ENCODE data around the gene ADAMTS13. TPM values are rescaled to one million over a fixed set of nuclear protein-coding genes. Genes with fewer than 3 reads are reported as not detected.

Gene ADAMTS13
- total RNA-seq, 4 donors from 2014 or later = 4.4 to 13.2 (median 5.7) TPM

- no peaks in the 10 kb centered on the region for H3K9me3 ChIP-seq
- H3K27ac ChIP-seq = peak overlapping the region; percentile 13 to 68 (median 28)
- H3K4me1 ChIP-seq = no peaks in the 10 kb centered on the region
- H3K4me3 ChIP-seq = no peak overlapping the region
- H3K27me3 ChIP-seq = peaks cover 0 to 5% of the 10 kb centered on the region in 2 donors
- no peak for DNase-seq
- no peaks in the 10 kb centered on the region for H3K36me3 ChIP-seq
- TF ChIP-seq CTCF (IDR thresholded peaks at IDR 0.05) (no peak), POLR2A (IDR thresholded peaks at IDR 0.05) (no peak)
Measured at GRCh38 chr9:133492061-133493021, 70.2 kb downstream of the ADAMTS13 start.

GRCh38 chr9:133493428-133493827 is 71.3 kb downstream of the ADAMTS13 start:
- H3K36me3 ChIP-seq = no peaks in the 10 kb centered on the region
- no peaks in the 10 kb centered on the region for H3K9me3 ChIP-seq
- peaks cover 0 to 5% of the 10 kb centered on the region in 2 donors for H3K27me3 ChIP-seq
- peaks cover 0 to under 1% (median 0%) of the 10 kb centered on the region in 4 donors for H3K4me1 ChIP-seq
- peak overlapping the region in 2 of 4 donors; percentile 30 to 68 for H3K27ac ChIP-seq
- no peak for TF ChIP-seq CTCF (IDR thresholded peaks at IDR 0.05)
- no peak for TF ChIP-seq POLR2A (IDR thresholded peaks at IDR 0.05)
- H3K4me3 ChIP-seq = no peak overlapping the region
- DNase-seq = no peak

GRCh38 chr9:133493845-133494540 is 71.8 kb downstream of the ADAMTS13 start:
- Histone ChIP-seq H3K4me1 (peaks cover 0 to 6% (median 0%) of the 10 kb centered on the region in 4 donors), H3K36me3 (no peaks in the 10 kb centered on the region), H3K27ac (no peak overlapping the region), H3K4me3 (no peak overlapping the region), H3K9me3 (no peaks in the 10 kb centered on the region), H3K27me3 (peaks cover 0 to 5% of the 10 kb centered on the region in 2 donors)
- TF ChIP-seq CTCF (IDR thresholded peaks at IDR 0.05) (no peak), POLR2A (IDR thresholded peaks at IDR 0.05) (no peak)
- no peak for DNase-seq

DNA sequence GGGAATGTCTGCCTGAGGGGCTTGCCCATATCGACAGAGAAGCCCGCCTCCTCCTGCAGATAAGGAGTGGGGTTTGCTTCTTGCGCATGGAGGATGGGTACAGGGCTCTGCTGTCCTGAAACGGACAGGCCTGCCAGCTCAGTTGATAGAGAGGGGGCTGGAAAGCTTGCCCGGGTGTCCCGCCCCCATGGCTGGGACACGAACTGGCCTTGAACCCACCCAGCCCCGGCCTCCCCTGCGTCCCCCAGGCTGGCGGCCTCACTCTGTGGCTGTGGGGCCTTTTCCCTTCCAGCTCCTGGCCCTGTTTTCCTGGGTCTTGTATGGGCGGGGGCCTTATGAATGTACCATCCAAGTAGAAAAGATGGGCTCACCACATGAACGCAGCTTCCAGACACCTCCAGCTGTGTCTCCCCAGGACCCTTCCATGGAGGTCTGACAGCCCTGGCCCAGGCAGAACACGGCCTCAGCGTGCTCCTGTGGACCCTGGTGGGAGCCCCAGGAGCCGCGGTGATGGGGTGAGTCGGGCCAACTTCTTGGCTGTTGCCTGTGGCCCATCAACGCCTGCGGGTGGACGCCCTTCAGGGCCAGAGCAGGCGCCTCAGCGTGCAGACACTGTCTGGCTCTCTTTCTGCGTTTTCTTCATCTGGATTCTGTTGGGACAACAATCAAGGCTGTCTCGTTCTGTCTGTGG is 72.6 kb downstream of the ADAMTS13 start:
- H3K4me3 ChIP-seq = no peak overlapping the region
- no peak overlapping the region for H3K27ac ChIP-seq
- no peaks in the 10 kb centered on the region for H3K9me3 ChIP-seq
- H3K4me1 ChIP-seq = peaks cover 0 to 6% (median 0%) of the 10 kb centered on the region in 4 donors
- H3K36me3 ChIP-seq = no peaks in the 10 kb centered on the region
- no peak for DNase-seq
- H3K27me3 ChIP-seq = peaks cover 0 to 5% of the 10 kb centered on the region in 2 donors
- TF ChIP-seq CTCF (IDR thresholded peaks at IDR 0.05) = no peak
- no peak for TF ChIP-seq POLR2A (IDR thresholded peaks at IDR 0.05)

Measured in Peyer's patch (tissue), 4 donors.